Activated T-helper 1 cell treated with anti-CD3 and anti-CD28 coated beads, Interleukin-12 subunit alpha, Interleukin-12 subunit beta, Interleukin-2, Interleukin-4 antibody, amounts not matched to agents 30 ng/mL and 10 ng/mL and 1 ng/mL, durations not matched to agents 14 hours and 24 hours and 36 hours (primary cell): ENCODE results near the gene ANAPC15. TPM values are rescaled to one million over a fixed set of nuclear protein-coding genes. Genes with fewer than 3 reads are reported as not detected.

Experiments
- DNase-seq: peaks from one replicate; pipeline ENCODE4 v3.0.0; 2021; ENCODE audit warnings: low spot score
- H3K27ac Mint-ChIP-seq: one replicate; pipeline ENCODE4 v1.8.0; 2021; ENCODE audit warnings: mild to moderate bottlenecking, mixed read lengths
- H3K27me3 Mint-ChIP-seq: one replicate; pipeline ENCODE4 v1.8.0; 2022; ENCODE audit warnings: mild to moderate bottlenecking, moderate library complexity, mixed read lengths; ENCODE audit not compliant: insufficient read depth
- H3K36me3 Mint-ChIP-seq: one replicate; pipeline ENCODE4 v1.8.0; 2021; ENCODE audit warnings: low read depth, mixed read lengths
- H3K4me1 Mint-ChIP-seq: one replicate; pipeline ENCODE4 v1.8.0; 2021; ENCODE audit warnings: low read depth, mixed read lengths
- H3K4me3 Mint-ChIP-seq: one replicate; pipeline ENCODE4 v1.8.0; 2021; ENCODE audit warnings: mild to moderate bottlenecking, moderate library complexity, mixed read lengths
- H3K9me3 Mint-ChIP-seq: one replicate; pipeline ENCODE4 v1.8.0; 2021; ENCODE audit warnings: mixed read lengths
- intact Hi-C: fragments of 100-400 bp; cut with micrococcal nuclease; formaldehyde crosslinking; loops from one replicate; pipeline ENCODE4 v1.15.1; 2024
- total RNA-seq: library from RNA; stranded (reverse); gene quantifications from 2 replicates; pipeline ENCODE4 v1.2.3, GENCODE V29; 2022

ANAPC15 gene
- total RNA-seq, 1 donor from 2014 or later: 49.4 TPM

- Mint-ChIP-seq H3K9me3 (no peaks in the 10 kb centered on the region), H3K4me3 (peak overlapping the region; percentile 95), H3K27me3 (no peaks in the 10 kb centered on the region), H3K36me3 (peaks cover 26% of the 10 kb centered on the region), H3K27ac (peak overlapping the region; percentile 93), H3K4me1 (peaks cover 53% of the 10 kb centered on the region)
- DNase-seq: no peak
- intact Hi-C loops: loop anchor here (1.0 to 5.0 kb wide), 11 partner anchors 8 to 588 kb away; partner anchors contain the start of genes ANAPC15, CLPB, LAMTOR1 and XNDC1N
Observed at GRCh38 chr11:72079819-72080325, 32.6 kb downstream of the ANAPC15 start.

- H3K4me3 Mint-ChIP-seq: peak overlapping the region; percentile 95
- intact Hi-C loops: no loop called here
- H3K27ac Mint-ChIP-seq: peak overlapping the region; percentile 84
- no peaks in the 10 kb centered on the region for H3K9me3 Mint-ChIP-seq
- peaks cover 56% of the 10 kb centered on the region for H3K4me1 Mint-ChIP-seq
- no peak for DNase-seq
- H3K36me3 Mint-ChIP-seq: peaks cover 27% of the 10 kb centered on the region
- H3K27me3 Mint-ChIP-seq: no peaks in the 10 kb centered on the region
Observed at GRCh38 chr11:72078477-72078876, 34.0 kb downstream of the ANAPC15 start.

- Mint-ChIP-seq H3K4me3 (no peak overlapping the region), H3K9me3 (no peaks in the 10 kb centered on the region), H3K4me1 (peaks cover 61% of the 10 kb centered on the region)
Observed at GRCh38 chr11:72075756-72076155, 36.7 kb downstream of the ANAPC15 start.

GRCh38 chr11:72075109-72075508 is 37.4 kb downstream of the ANAPC15 start:
- peak overlapping the region; percentile 31 for H3K27ac Mint-ChIP-seq
- no peak for DNase-seq
- peaks cover 30% of the 10 kb centered on the region for H3K36me3 Mint-ChIP-seq
- no peaks in the 10 kb centered on the region for H3K27me3 Mint-ChIP-seq
- intact Hi-C loops: no loop called here
- H3K9me3 Mint-ChIP-seq: no peaks in the 10 kb centered on the region
- H3K4me3 Mint-ChIP-seq: no peak overlapping the region
- peaks cover 65% of the 10 kb centered on the region for H3K4me1 Mint-ChIP-seq

More at GRCh38 chr11:72075756-72076155, 36.7 kb downstream of the ANAPC15 start:
- Mint-ChIP-seq H3K36me3 (peaks cover 31% of the 10 kb centered on the region), H3K27ac (no peak overlapping the region), H3K27me3 (no peaks in the 10 kb centered on the region)
- DNase-seq: no peak
- intact Hi-C loops: no loop called here

GRCh38 chr11:72072348-72072747 is 40.1 kb downstream of the ANAPC15 start:
- H3K27me3 Mint-ChIP-seq: no peaks in the 10 kb centered on the region
- H3K36me3 Mint-ChIP-seq: peaks cover 27% of the 10 kb centered on the region
- intact Hi-C loops: loop anchor here (1.0 kb wide), 1 partner anchor 8 kb away; the partner anchor contains the start of genes LRRC51 and NUMA1
- no peak for DNase-seq
- H3K4me1 Mint-ChIP-seq: peaks cover 66% of the 10 kb centered on the region
- no peak overlapping the region for H3K4me3 Mint-ChIP-seq
- H3K27ac Mint-ChIP-seq: peak overlapping the region; percentile 38
- H3K9me3 Mint-ChIP-seq: no peaks in the 10 kb centered on the region

GRCh38 chr11:72070491-72070890 is 42.0 kb downstream of the ANAPC15 start:
- peak overlapping the region; percentile 45 for H3K27ac Mint-ChIP-seq
- H3K9me3 Mint-ChIP-seq: no peaks in the 10 kb centered on the region
- no peak for DNase-seq
- H3K4me3 Mint-ChIP-seq: no peak overlapping the region
- H3K4me1 Mint-ChIP-seq: peaks cover 64% of the 10 kb centered on the region
- intact Hi-C loops: no loop called here
- no peaks in the 10 kb centered on the region for H3K27me3 Mint-ChIP-seq
- H3K36me3 Mint-ChIP-seq: peaks cover 22% of the 10 kb centered on the region

GRCh38 chr11:72069787-72070251 is 42.7 kb downstream of the ANAPC15 start:
- Mint-ChIP-seq H3K27me3 (no peaks in the 10 kb centered on the region), H3K4me3 (no peak overlapping the region), H3K27ac (peak overlapping the region; percentile 64), H3K36me3 (peaks cover 19% of the 10 kb centered on the region), H3K9me3 (no peaks in the 10 kb centered on the region), H3K4me1 (peaks cover 60% of the 10 kb centered on the region)
- intact Hi-C loops: no loop called here
- DNase-seq: no peak

GRCh38 chr11:72069200-72069599 is 43.3 kb downstream of the ANAPC15 start:
- DNase-seq: no peak
- intact Hi-C loops: no loop called here
- H3K27ac Mint-ChIP-seq: peak overlapping the region; percentile 64
- no peak overlapping the region for H3K4me3 Mint-ChIP-seq
- no peaks in the 10 kb centered on the region for H3K27me3 Mint-ChIP-seq
- H3K4me1 Mint-ChIP-seq: peaks cover 60% of the 10 kb centered on the region
- H3K9me3 Mint-ChIP-seq: no peaks in the 10 kb centered on the region
- peaks cover 19% of the 10 kb centered on the region for H3K36me3 Mint-ChIP-seq

- H3K4me1 Mint-ChIP-seq: peaks cover 52% of the 10 kb centered on the region
- no peak for DNase-seq
- no peak overlapping the region for H3K27ac Mint-ChIP-seq
- no peak overlapping the region for H3K4me3 Mint-ChIP-seq
- H3K27me3 Mint-ChIP-seq: no peaks in the 10 kb centered on the region
- H3K9me3 Mint-ChIP-seq: no peaks in the 10 kb centered on the region
- peaks cover 14% of the 10 kb centered on the region for H3K36me3 Mint-ChIP-seq
- intact Hi-C loops: loop anchor here (1.0 kb wide), 1 partner anchor 10 kb away; no protein-coding TSS in a partner anchor
Observed at GRCh38 chr11:72067676-72068075, 44.8 kb downstream of the ANAPC15 start.

- Mint-ChIP-seq H3K36me3 (peaks cover 14% of the 10 kb centered on the region), H3K4me3 (no peak overlapping the region), H3K27ac (no peak overlapping the region), H3K9me3 (no peaks in the 10 kb centered on the region), H3K27me3 (no peaks in the 10 kb centered on the region), H3K4me1 (peaks cover 48% of the 10 kb centered on the region)
- no peak for DNase-seq
- intact Hi-C loops: loop anchor here (1.0 kb wide), 1 partner anchor 10 kb away; no protein-coding TSS in a partner anchor
Observed at GRCh38 chr11:72067266-72067665, 45.2 kb downstream of the ANAPC15 start.

- DNase-seq: no peak
- Mint-ChIP-seq H3K4me3 (no peak overlapping the region), H3K27ac (no peak overlapping the region), H3K4me1 (peaks cover 44% of the 10 kb centered on the region), H3K9me3 (no peaks in the 10 kb centered on the region), H3K27me3 (no peaks in the 10 kb centered on the region), H3K36me3 (peaks cover 14% of the 10 kb centered on the region)
- intact Hi-C loops: loop anchor here (1.0 kb wide), 1 partner anchor 10 kb away; no protein-coding TSS in a partner anchor
Observed at GRCh38 chr11:72066855-72067254, 45.6 kb downstream of the ANAPC15 start.

GRCh38 chr11:72061739-72062396 is 50.6 kb downstream of the ANAPC15 start:
- Mint-ChIP-seq H3K27me3 (no peaks in the 10 kb centered on the region), H3K4me1 (peaks cover 11% of the 10 kb centered on the region), H3K9me3 (no peaks in the 10 kb centered on the region), H3K4me3 (no peak overlapping the region), H3K27ac (no peak overlapping the region), H3K36me3 (peaks cover 9% of the 10 kb centered on the region)
- no peak for DNase-seq
- intact Hi-C loops: no loop called here
